ENCODE data around the gene CST4.
"Not testable (repeated sequence)": the region's sequence is repeated elsewhere in the genome, so short reads cannot be mapped to it uniquely, and the experiment has no call there.

The CST4 gene

DNA sequence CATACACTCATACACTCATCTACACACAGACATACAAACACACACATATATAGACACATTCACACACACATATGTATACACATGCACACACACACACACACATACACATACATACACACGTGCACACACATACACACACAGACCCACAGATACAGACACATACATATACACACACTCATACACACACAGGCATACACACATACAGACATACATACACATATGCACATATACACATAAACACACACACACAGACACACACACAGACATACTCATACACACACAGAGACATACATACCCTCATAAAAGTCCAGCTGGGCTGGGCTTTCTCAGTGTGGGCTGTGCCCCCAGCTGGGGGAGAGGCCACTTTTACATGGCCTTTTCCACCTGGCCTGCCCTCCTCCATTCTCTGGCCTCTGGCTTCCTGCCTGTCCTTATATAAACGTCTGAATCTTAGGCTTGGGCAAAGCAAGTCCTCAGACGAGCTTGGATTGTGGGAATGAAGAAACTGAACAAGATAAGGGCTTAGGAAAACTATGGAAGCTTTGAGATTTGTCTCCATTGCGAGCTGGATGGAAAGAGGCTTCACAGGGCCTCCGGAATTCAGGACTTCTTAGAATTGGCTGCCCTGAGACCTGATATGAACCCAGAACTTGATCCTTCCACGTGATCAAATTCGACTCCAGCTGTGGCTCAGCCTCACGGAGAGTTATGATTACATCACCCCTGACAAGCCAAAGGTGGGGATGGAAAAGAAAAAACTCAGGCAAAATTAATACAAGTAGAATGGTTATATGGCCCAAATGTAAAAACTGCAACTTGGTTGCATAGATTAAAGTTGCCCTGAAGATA, 28.6 kb downstream of the CST4 start:
- no peak for DNase-seq

- DNase-seq = not testable (repeated sequence)
Observed at GRCh38 chr20:23659610-23659988, 29.2 kb downstream of the CST4 start.

- peak; percentile 23 for DNase-seq
Observed at GRCh38 chr20:23658989-23659609, 29.7 kb downstream of the CST4 start.

DNA sequence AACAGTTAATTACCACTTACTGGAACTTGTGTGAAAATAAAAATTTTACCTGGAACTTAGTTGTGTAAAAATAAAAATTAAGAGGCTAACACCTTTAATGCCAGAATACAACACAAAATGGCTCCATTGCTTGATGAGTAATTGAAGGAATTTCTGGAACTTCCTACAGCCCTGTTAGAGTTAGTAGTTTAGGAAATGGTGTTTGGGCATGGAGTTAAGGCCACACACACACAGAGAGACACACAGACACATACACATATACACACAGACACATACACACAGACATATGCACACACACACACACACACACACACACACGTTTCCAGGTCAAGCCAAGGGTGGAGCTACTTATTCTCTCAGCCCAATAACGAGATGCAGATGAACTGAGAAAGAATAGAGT, 30.5 kb downstream of the CST4 start:
- DNase-seq = no peak

GRCh38 chr20:23657202-23657601, 31.6 kb downstream of the CST4 start:
- no peak for DNase-seq

DNA sequence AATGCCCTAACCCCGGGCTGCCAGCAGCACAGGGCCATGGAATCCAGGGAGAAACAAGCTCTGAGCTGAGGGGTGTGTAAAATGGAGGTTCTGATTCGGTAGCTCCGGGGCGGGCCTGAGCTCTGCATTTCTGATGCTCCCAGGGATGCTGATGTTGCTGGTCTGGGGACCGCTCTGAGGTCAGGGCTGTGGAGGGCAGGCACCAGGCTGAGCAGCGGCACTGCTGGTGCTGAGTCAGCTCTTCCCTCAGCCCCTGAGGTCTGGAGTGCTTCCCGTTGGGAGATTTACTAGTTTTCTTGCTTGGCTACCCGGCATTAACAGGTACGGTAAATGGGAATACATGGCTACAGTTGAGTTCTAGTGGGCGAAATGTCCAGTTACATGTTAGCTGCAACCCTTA, 32.5 kb downstream of the CST4 start:
- no peak for DNase-seq

GRCh38 chr20:23655491-23656211, 33.2 kb downstream of the CST4 start:
- DNase-seq = no peak

DNA sequence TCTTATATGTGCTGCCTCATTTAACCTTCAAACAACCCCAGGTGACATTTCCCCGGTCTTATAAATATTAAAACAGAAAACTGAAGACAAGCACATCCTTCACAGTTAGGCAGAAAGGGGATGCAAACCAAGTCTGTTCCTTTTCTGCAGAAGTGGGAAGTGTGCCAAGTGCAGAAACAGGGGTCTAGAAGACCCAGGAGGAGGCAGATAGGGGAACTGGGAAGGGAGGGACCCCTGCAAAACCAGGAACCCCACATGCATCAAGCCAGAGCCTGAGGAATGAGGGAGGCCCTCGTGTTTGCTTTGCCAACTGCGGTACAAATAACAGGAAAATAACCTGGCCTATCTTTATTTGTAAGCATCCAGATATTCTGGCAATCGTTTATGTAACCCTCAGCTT, 34.1 kb downstream of the CST4 start:
- no peak for DNase-seq

- DNase-seq = no peak
Observed at GRCh38 chr20:23654000-23654399, 34.8 kb downstream of the CST4 start.

DNA sequence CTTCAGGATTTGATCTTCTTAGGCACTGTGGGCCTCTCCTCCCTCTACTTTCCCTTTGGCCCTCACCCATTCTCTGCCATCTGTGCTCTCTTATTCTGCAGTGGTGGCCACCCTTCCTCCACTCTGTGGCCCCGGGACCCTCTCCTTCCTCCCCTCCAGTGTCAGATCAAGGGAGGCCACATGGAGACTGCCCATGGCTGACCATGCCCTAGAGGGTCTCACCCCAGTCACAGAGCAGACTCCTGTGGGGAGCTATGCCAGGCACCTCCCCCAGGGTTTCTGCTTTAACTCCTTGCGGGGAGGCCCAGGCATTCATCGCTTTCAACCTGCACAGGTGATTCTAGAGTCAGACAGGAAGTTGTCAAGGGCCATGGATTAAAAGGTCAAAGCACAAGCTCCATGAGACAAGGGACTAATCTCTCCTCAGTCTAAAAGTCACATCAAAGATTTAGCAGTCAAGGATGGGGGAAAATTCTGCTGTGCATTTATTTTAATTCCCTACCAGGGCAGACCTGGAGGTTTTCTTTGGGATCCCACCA, 35.4 kb downstream of the CST4 start:
- DNase-seq = no peak

- no peak for DNase-seq
Observed at GRCh38 chr20:23652926-23653325, 35.9 kb downstream of the CST4 start.

GRCh38 chr20:23652371-23652770, 36.5 kb downstream of the CST4 start:
- no peak for DNase-seq

DNA sequence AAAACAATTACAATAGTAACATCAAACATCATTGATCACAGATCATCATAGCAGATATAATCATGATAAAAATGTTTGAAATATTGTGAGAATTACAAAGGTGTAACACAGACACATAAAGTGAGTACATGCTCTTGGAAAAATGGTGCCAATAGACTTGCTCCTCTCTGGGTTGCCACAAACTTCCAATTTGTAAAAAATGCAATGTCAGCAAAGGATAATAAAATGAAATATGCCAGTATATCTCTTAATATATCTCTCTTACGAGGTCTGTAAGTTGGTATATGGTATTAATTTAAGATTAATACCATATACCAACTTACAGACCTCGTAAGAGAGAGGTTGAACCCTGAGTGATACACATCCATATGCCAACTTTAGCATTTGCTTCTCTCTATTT, 37.7 kb downstream of the CST4 start:
- no peak for DNase-seq

GRCh38 chr20:23649830-23650417, 38.9 kb downstream of the CST4 start:
- no peak for DNase-seq

DNA sequence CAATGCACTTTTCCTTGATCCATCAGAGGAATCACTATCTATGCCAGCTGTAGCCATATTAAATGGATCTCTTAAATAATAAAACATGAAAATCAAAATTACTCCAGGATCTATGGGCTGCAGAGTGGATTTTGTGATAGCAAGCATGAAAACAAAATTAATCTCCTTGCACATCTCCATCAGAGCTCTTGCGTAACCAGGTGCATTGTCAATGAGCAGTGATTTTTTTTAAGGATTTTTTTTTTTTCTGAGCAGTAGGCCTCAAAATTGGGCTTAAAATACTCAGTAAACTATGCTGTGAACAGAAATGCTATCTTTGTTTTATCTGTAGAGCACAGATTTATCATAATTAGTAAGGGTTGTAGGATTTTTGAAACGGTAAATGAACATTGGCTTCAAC, 39.6 kb downstream of the CST4 start:
- DNase-seq = no peak

- DNase-seq = no peak
Observed at GRCh38 chr20:23647346-23647745, 41.5 kb downstream of the CST4 start.

DNA sequence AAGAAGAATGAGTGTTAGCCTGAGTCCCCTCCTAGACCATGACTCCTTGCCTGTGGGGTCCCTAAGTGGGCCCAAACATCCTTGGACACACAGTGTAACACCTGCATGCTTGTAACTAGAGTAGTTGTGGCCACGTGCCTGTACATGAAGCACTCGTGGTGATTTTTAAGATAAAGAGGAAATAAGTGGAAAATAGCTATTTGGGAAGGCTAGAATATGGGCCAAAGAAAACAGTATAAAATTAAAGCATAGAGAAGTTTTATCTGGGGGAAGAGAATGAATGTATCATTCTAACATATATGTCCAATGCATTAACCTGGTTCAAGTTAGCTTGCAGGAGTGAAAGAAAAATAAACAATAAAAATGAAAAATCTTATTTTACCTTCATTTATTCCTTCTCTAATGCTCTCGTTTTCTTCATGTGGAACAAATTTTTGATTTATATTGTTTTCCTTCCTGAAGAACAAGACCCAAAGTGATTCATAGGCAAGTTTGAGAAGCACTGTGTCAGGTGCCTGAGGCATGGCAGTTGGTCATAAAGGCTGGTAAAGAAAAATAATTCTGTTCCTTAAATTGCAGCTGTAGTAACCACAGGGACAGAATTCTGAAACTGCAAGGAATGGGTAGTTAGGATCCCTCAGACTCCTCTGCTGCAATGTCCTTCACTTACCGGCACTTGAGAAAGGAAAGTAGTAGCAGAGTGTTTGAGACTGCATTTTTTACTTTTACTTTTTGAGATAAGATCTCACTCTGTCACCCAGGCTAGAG, 42.5 kb downstream of the CST4 start:
- DNase-seq = no peak

GRCh38 chr20:23645575-23645974, 43.3 kb downstream of the CST4 start:
- no peak for DNase-seq

DNA sequence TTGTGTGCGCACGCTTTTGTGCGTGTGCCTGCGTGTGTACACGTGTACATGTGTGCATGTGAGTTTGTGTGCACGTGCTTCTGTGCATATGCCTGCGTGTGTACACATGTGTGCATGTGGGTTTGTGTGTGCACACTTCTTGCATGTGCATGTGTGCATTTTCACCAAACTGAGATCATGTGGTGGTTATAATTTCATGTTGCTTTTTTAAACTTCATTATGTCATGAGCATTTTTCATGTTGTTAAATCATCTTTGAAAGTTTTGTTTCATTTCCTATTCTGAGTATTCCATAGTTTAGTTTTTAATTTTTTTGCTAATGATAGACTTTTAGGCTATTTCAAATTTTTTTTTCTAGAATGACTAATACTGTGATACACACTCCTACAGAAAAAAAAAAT, 44.7 kb downstream of the CST4 start:
- DNase-seq = no peak

DNA sequence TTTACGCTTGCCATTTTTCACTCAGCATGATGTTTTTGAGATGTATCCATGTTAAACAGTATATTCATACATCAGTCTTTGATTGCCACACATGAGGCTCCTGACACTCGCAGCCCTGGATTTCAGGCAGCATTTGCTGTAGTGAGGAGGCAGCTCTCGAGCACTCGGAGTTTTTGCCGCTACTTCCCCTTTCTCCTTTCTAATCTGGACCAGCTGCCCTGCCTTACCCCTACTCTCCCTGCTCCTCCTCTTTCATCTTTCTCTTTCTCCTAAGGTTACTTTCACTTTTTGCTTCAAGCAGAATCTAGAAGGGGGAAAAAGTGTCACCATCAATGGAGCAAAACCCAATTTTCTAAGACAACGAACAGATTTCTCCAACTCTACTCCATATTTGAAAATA, 45.2 kb downstream of the CST4 start:
- no peak for DNase-seq

DNA sequence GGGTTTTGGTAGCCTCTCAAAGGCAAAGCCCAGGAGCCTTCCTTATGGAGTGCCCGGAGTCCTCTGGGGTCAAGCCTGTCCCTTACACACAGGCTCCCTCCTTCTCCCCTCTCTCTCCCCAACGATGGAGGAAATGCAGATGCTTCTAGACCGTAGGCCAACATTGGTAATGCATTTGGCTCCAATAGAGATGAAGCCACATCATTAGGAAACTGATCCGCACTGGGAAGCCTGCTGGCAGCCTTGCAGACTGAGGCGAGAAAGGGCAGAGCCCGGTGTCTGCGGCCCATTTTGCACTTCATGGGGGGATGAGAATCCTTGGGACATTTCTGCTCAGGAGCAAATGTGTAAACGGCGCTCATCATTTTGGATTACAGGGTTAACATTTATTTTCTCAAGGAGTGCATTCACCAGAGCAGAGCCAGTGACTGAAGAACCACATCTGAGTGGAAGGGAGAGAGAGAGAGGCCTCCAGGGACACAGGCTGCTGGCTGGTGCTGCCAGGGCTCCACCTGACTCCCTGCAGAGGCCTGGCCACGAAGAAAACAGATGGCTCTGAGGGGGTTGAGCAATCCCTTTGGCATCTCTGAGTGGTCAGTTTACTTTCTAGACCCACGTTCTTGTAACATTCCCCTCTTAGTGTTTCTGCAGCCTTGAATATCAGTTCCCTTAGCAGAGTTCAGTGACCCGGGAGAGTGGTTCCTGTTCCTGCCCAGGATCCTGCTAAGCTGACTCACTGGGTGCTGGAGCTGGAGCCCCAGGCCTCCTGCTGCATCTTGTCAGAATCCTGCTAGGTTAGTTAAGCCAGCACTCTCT, 46.7 kb downstream of the CST4 start:
- no peak for DNase-seq

All from right kidney (tissue), 1 donor.